ENCODE measurements around the gene TLX2.

GRCh38 chr2:74556831-74557370 is 42.7 kb downstream of the TLX2 start:
- no peak for TF ChIP-seq MAX (IDR thresholded peaks at IDR 0.05)
- TF ChIP-seq CTCF (IDR thresholded peaks at IDR 0.05; ENCODE audit: low read depth, low read length, missing input control): no peak
- TF ChIP-seq TAF1 (conservative IDR thresholded peaks at IDR 0.05): no peak

Data from liver (tissue), 3 donors.